Skeletal muscle satellite cell (primary cell): ENCODE data around the gene ELOVL7. TPM values are rescaled to one million over a fixed set of nuclear protein-coding genes. Genes with fewer than 3 reads are reported as not detected.
A peak's percentile ranks its signal among the peaks of the same experiment; 100 is the strongest.
"Not testable (repeated sequence)": the region's sequence is repeated elsewhere in the genome, so short reads cannot be mapped to it uniquely, and the experiment has no call there.

Experiments
- H3K27me3 ChIP-seq: 2 replicates; pipeline ENCODE4 v1.7.0; 2013; ENCODE audit warnings: low read length; ENCODE audit not compliant: control insufficient read depth, insufficient read depth
- H3K36me3 ChIP-seq: 2 replicates; pipeline ENCODE4 v1.7.0; 2013; ENCODE audit warnings: mild to moderate bottlenecking, control low read depth, low read length; ENCODE audit not compliant: insufficient read depth
- H3K4me1 ChIP-seq: 2 replicates; pipeline ENCODE4 v1.7.0; 2013; ENCODE audit warnings: low read length; ENCODE audit not compliant: control insufficient read depth, insufficient read depth
- H3K4me2 ChIP-seq: 2 replicates; pipeline ENCODE4 v1.7.0; 2013; ENCODE audit warnings: mild to moderate bottlenecking, low read length
- H3K4me3 ChIP-seq: 2 replicates; pipeline ENCODE4 v1.7.0; 2013; ENCODE audit warnings: low read length
- H3K9ac ChIP-seq: 2 replicates; pipeline ENCODE4 v1.7.0; 2013; ENCODE audit warnings: mild to moderate bottlenecking, low read depth, low read length, moderate library complexity
- H3K9me3 ChIP-seq: replicated peaks from 2 replicates; pipeline ENCODE4 v1.7.0; 2013; ENCODE audit warnings: mild to moderate bottlenecking, control low read depth, low read length
- total RNA-seq: library from RNA; depleted of rRNA; stranded (reverse); fragments of >200 nt; gene quantifications from 2 replicates; pipeline ENCODE4 v1.2.3, GENCODE V29; 2012; rRNA removed

ELOVL7 gene
- 0.44 and 0.51 TPM in 2 replicates for total RNA-seq

DNA sequence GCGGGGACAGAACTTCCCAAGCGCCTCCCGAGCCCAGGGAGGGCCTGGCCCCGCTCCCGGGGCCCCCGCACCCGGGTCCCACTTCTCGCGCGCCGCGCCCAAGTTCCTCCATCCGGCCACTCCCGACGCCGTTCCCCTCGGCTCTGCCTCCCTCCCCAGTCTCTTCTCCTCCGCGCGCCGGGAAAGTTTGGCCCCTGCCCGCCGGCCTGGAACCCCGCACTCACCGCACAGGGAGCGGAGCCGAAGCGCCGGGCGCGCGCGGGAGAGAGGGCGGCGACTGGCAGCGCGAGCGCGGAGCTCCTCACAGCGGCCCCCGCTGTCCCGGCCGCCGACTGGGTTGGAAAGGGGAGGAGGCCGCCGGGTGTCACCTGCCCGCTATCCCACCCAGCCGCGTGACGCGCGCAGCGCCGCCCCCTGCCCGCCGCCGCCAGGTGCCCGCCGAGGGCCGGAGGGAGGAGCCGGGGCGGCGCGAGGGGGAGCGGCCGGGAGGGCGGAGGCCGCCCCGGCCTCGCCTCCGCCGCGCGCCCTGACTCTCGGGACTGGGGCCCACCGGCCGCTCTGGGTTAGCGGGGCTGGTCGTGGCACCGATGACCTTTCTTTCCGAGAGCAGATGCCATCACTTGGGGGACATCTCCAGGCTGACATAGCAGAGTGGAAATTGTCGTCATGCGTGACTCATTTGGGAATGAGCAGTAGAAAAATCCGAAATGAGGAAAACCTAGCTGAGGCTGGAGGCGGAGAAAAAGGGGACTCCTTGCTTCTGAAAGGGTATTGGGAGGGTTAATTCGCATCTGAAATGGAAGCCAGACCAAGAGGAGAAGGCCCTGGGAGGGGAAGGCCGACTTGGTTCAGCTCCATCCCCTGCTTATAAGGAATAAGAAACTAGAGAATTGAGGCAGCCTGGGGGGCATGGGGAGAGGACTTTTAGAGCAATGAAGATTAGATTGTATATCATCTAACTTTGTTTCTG lies at the start of gene ELOVL7:
Gene ELOVL7 (minus strand): TSS at position 334 of the 970 bp plus-strand sequence. CDS start 56,872 bp downstream, outside the sequence.
- Histone ChIP-seq H3K4me2 (peak within 1 kb of the TSS; percentile 97), H3K9me3 (no peaks in the 10 kb centered on the region), H3K4me3 (peak within 1 kb of the TSS; percentile 81), H3K36me3 (no peaks in the 10 kb centered on the region), H3K9ac (peak within 1 kb of the TSS; percentile 34), H3K4me1 (peaks cover 10% of the 10 kb centered on the region), H3K27me3 (peaks cover 62% of the 10 kb centered on the region)

DNA sequence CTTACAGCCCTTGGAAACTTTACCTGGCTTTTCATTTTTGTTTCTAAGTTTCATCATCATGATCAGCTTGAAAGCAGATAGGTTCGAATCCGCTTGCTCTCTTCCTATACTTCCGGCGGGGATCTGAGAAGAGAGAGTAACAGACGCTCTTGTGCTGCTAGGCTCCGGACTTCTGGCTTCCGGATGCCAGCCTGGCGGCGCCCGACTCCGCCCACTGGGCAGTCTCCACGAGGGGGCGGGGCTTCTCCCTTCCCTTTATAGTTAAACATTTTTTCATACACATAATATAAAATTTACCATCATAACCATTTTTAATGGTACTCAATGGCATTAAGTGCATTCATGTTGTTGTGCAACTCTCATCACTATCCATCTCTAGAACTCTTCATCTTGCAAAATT lies 49.5 kb upstream of the ELOVL7 start:
- no peaks in the 10 kb centered on the region for H3K4me1 ChIP-seq

DNA sequence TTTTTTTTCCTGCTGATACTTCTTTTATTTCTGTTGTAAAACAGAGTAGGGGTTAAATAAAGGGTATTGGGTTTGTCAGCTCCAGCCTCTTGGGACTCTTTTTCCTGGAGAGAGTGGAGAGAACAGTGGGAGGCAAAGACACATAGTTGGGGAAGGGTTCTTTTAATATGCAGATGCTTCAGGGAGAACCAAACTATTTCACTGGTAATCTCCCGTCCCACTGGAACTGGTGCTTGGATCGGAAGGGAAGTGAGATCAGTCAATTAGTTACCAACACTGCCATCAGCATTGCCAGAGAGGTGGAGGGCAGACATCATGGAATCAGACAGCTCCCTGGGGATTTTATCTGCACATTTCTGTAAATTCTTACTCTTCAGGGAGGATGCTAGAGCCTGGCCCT lies 47.6 kb upstream of the ELOVL7 start:
- Histone ChIP-seq H3K36me3 (no peaks in the 10 kb centered on the region), H3K4me3 (no peak overlapping the region), H3K27me3 (no peaks in the 10 kb centered on the region), H3K9ac (no peak overlapping the region), H3K4me2 (no peak overlapping the region), H3K9me3 (no peaks in the 10 kb centered on the region), H3K4me1 (no peaks in the 10 kb centered on the region)

More for the DNA sequence above, 49.5 kb upstream of the ELOVL7 start:
- no peaks in the 10 kb centered on the region for H3K9me3 ChIP-seq
- H3K36me3 ChIP-seq = no peaks in the 10 kb centered on the region
- no peak overlapping the region for H3K4me2 ChIP-seq
- no peaks in the 10 kb centered on the region for H3K27me3 ChIP-seq
- no peak overlapping the region for H3K4me3 ChIP-seq
- H3K9ac ChIP-seq = no peak overlapping the region

DNA sequence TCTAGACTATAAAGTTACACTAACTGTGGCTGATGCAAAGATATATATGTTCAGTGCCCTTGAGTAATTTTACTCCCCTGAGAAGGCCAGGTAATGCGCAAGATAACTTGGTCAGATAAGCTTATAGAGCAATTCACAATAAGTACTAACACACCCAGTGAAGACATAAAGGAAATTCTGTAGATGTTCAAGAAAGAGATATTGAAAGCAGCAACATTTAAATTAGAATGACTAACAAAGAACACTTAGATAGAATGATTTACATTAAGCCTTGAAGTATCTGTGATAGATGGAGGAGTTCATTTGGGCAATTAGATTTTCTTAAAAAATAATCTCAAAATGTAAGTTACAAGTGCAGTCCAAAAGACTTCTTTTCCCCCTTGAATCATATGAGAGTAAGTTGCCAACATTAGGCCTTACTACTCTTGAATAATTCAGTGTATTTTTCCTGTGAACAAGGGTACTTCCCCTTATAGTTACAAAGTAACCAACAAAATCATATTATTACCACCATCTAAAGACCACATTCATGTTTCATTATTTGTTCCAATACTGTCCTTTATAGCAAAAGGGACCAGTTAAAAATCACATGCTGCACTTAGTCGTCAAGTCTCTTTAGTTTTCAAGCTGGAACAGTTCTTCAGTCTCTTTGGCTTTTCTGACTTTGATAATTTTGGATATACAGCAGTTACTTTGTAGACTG lies 44.4 kb upstream of the ELOVL7 start:
- H3K4me1 ChIP-seq = no peaks in the 10 kb centered on the region
- no peaks in the 10 kb centered on the region for H3K27me3 ChIP-seq
- H3K36me3 ChIP-seq = no peaks in the 10 kb centered on the region
- no peak overlapping the region for H3K9ac ChIP-seq
- no peak overlapping the region for H3K4me2 ChIP-seq
- no peak overlapping the region for H3K4me3 ChIP-seq
- no peaks in the 10 kb centered on the region for H3K9me3 ChIP-seq

DNA sequence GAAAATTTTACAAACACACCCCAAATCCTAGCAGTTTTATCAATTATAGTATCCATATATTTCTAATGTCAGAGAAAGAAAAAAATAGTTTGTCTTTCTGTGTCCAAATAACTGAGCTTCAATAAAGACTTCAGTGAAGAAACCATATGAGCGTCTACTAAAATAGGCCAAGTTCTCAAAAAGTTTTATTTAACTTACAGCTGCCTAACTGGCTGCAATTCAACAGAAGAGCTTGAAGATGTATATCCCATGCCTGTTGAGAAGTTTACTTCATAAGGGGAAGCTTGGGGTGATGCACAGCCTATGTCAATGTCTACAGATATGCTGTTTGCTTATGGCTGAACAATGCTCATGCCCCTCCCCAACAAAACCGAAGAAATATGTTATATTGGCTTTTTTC lies 43.7 kb upstream of the ELOVL7 start:
- H3K9ac ChIP-seq = no peak overlapping the region
- no peak overlapping the region for H3K4me2 ChIP-seq
- no peaks in the 10 kb centered on the region for H3K9me3 ChIP-seq
- no peak overlapping the region for H3K4me3 ChIP-seq
- no peaks in the 10 kb centered on the region for H3K27me3 ChIP-seq
- no peaks in the 10 kb centered on the region for H3K4me1 ChIP-seq
- H3K36me3 ChIP-seq = no peaks in the 10 kb centered on the region

DNA sequence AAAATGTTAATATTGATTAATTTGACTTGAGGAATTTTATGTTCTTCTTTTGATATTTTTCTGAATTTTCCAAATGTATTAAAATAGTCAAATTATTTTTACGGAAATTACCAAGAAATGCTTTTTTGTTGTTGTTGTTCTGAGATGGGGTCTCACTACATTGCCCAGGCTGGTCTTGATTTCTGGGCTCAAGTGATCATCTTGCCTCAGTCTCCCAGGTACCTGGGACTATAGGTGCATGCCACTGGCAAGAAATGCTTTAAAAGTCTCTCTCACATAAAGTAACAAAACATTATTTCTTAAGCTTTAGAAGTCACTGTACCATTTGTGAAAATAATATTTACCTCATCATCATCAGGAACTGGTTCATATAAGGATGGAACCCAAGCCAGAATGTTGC lies 43.0 kb upstream of the ELOVL7 start:
- Histone ChIP-seq H3K4me3 (no peak overlapping the region), H3K9me3 (no peaks in the 10 kb centered on the region), H3K27me3 (no peaks in the 10 kb centered on the region), H3K9ac (no peak overlapping the region), H3K4me2 (no peak overlapping the region), H3K36me3 (no peaks in the 10 kb centered on the region), H3K4me1 (no peaks in the 10 kb centered on the region)

DNA sequence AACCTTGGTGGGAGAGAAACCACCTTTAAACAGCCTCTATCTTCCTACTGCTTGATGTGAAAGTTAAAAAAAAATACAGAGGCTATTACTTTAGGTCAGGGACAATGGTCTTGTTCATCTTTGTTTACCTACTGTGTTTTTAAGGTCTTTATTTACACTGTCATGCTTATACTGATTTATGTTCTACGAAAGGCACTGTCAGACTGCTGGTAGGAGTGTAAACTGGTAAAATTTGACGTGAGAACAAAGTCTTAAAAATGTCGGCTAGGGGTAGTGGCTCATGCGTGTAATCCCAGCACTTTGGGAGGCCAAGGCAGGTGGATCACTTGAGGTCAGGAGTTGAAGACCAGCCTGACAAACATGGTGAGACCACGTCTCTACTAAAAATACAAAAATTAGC lies 42.1 kb upstream of the ELOVL7 start:
- Histone ChIP-seq H3K36me3 (no peaks in the 10 kb centered on the region), H3K4me1 (no peaks in the 10 kb centered on the region), H3K4me3 (no peak overlapping the region), H3K9me3 (no peaks in the 10 kb centered on the region), H3K4me2 (no peak overlapping the region), H3K9ac (no peak overlapping the region), H3K27me3 (no peaks in the 10 kb centered on the region)

DNA sequence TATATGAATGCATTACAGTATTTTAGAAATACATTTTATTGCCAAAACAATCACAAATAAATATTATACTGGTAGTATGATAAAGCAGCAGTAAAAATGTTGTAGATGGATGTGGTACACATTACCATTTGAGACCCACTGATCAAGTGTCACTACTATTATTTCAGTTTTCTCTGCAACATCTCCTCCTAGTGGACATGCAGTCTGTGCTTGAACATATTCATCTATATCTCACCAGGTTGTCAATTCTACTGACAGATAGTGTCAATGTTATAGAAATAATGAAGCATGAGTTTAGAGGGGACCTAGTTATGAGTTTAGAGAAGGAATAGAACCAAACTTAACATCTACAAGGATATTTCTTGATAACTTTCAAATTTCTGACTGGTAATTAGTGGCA lies 39.2 kb upstream of the ELOVL7 start:
- Histone ChIP-seq H3K4me1 (no peaks in the 10 kb centered on the region), H3K36me3 (no peaks in the 10 kb centered on the region), H3K4me2 (no peak overlapping the region), H3K4me3 (no peak overlapping the region), H3K9ac (no peak overlapping the region), H3K9me3 (no peaks in the 10 kb centered on the region), H3K27me3 (no peaks in the 10 kb centered on the region)

DNA sequence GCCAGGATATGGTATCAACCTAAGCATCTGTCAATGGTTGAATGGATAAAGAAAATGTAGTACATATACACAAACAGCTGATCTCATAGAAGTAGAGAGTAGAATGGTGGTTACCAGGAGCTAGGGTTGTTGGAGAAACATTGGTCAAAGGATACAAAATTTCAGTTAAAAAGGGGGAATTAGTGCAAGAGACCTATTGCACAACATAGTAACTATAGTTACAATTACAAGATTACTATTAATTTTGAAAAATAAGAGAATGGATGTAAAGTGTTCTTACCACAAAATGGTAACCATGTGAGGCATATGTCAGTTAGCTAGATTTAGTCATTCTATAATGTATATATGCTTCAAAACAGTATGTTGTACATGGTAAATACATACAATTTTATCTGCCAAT lies 28.8 kb upstream of the ELOVL7 start:
- no peaks in the 10 kb centered on the region for H3K4me1 ChIP-seq
- no peak overlapping the region for H3K4me3 ChIP-seq
- H3K9me3 ChIP-seq = no peaks in the 10 kb centered on the region
- no peaks in the 10 kb centered on the region for H3K36me3 ChIP-seq
- H3K27me3 ChIP-seq = no peaks in the 10 kb centered on the region
- no peak overlapping the region for H3K4me2 ChIP-seq
- H3K9ac ChIP-seq = no peak overlapping the region

DNA sequence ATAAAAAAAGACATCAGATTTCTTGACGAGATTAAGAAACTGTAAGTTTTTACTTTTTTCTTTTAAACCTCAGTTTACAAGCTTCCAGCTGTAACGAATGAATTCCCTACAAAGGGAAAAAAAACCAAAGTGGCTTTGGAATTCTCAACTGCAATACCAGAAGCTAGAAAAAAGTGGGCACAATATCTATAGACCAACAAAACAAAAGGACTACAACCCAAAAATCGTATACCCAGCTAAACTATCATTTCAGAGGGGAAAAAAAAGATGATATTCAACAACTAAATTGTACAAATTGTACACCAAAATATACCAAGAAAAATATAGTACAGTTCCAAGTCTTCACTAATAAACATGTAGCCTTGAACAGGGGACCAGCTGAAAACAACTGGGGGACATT lies 26.8 kb upstream of the ELOVL7 start:
- no peaks in the 10 kb centered on the region for H3K9me3 ChIP-seq
- H3K4me1 ChIP-seq = no peaks in the 10 kb centered on the region
- H3K36me3 ChIP-seq = no peaks in the 10 kb centered on the region
- no peak overlapping the region for H3K9ac ChIP-seq
- no peak overlapping the region for H3K4me2 ChIP-seq
- no peak overlapping the region for H3K4me3 ChIP-seq
- H3K27me3 ChIP-seq = no peaks in the 10 kb centered on the region

DNA sequence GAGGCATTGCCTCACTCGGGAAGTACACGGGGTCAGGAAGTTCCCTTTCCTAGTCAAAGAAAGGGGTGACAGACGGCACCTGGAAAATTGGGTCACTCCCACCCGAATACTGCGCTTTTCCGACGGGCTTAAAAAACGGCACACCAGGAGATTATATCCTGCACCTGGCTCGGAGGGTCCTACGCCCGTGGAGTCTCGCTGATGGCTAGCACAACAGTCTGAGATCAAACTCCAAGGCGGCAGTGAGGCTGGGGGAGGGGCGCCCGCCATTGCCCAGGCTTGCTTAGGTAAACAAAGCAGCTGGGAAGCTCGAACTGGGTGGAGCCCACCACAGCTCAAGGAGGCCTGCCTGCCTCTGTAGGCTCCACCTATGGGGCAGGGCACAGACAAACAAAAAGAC lies 16.5 kb upstream of the ELOVL7 start:
- not testable (repeated sequence) for H3K4me2 ChIP-seq, H3K36me3 ChIP-seq, H3K4me1 ChIP-seq

More for the DNA sequence above, 16.5 kb upstream of the ELOVL7 start:
- H3K9ac ChIP-seq, H3K27me3 ChIP-seq, H3K9me3 ChIP-seq, H3K4me3 ChIP-seq: not testable (repeated sequence)
